Gastroesophageal sphincter (tissue), 4 donors: ENCODE data around the gene PDCL3. TPM values are rescaled to one million over a fixed set of nuclear protein-coding genes. Genes with fewer than 3 reads are reported as not detected.

Experiments used
- ATAC-seq: fragments of 150-250 bp; one replicate; pipeline ENCODE4 v1.9.1; 2016; ENCODE audit warnings: mild to moderate bottlenecking, moderate library complexity
- H3K27ac ChIP-seq, 4 donors: fragments of 200-600 bp; sonication (generic) in 3 of 4; 1 replicate in 3 of 4; 2 replicates in 1 of 4; pipeline ENCODE4 v1.5.1; 2016 to 2019
- H3K27me3 ChIP-seq: fragments of 200-600 bp; sonication (generic); one replicate; pipeline ENCODE4 v1.5.1; 2019
- H3K36me3 ChIP-seq, 2 donors: fragments of 200-600 bp; sonication (generic); one replicate each; pipeline ENCODE4 v1.5.1; 2019; ENCODE audit warnings: control low read depth in 1 of 2
- H3K4me1 ChIP-seq, 3 donors: fragments of 200-600 bp; sonication (generic); 1 replicate in 2 of 3; 2 replicates in 1 of 3; pipeline ENCODE4 v1.5.1; 2016 to 2019; ENCODE audit warnings: control low read depth in 2 of 3
- H3K4me3 ChIP-seq, 2 donors: fragments of 200-600 bp; sonication (generic); one replicate each; pipeline ENCODE4 v1.5.1; 2019; ENCODE audit warnings: mild to moderate bottlenecking in 1 of 2, moderate library complexity in 1 of 2
- H3K9me3 ChIP-seq, 3 donors: fragments of 200-600 bp; sonication (generic); one replicate each; pipeline ENCODE4 v1.5.1; 2017 to 2019; ENCODE audit warnings: control low read depth in 2 of 3
- CTCF ChIP-seq, 4 experiments: fragments of 200-600 bp in 2 of 4; fragments of 450-650 bp in 2 of 4; sonication (generic) in 1 of 4; IDR thresholded peaks; one replicate each; pipeline ENCODE4 v1.5.1; 2017 to 2019; ENCODE audit warnings: antibody characterized with exemption in 4 of 4, mild to moderate bottlenecking in 2 of 4, moderate library complexity in 2 of 4
- EP300 ChIP-seq: sonication (generic); formaldehyde crosslinking; IDR thresholded peaks from one replicate; pipeline ENCODE4 v1.6.1; 2017; ENCODE audit warnings: antibody characterized with exemption, mild to moderate bottlenecking
- POLR2A ChIP-seq, 2 donors: fragments of 450-650 bp; IDR thresholded peaks; one replicate each; pipeline ENCODE4 v1.6.1; 2017; ENCODE audit warnings: antibody characterized with exemption in 2 of 2, mild to moderate bottlenecking in 2 of 2, moderate library complexity in 1 of 2
- POLR2AphosphoS5 ChIP-seq: sonication (generic); formaldehyde crosslinking; IDR thresholded peaks from one replicate; pipeline ENCODE4 v1.6.1; 2017; ENCODE audit warnings: antibody characterized with exemption
- WGBS, 2 donors: methylation state at CpG; one replicate each; pipeline ENCODE4 v1.1.5; 2018; ENCODE audit warnings: low coverage in 1 of 2; 5-methylcytosine and 5-hydroxymethylcytosine counted together
- total RNA-seq, 4 donors: library from RNA; depleted of rRNA; stranded (reverse); fragments of >200 nt; gene quantifications; one replicate each; pipeline ENCODE4 v1.1.0, GENCODE V29; 2016

Gene PDCL3
- total RNA-seq, 4 donors from 2014 or later: 20.5 to 63.8 (median 42.5) TPM

- WGBS, 2 donors: 82 to 90% methylated on average over 6 of the region's 10 CpGs
- Histone ChIP-seq H3K4me3 (no peak overlapping the region), H3K27me3 (no peaks in the 10 kb centered on the region), H3K27ac (no peak overlapping the region), H3K9me3 (no peaks in the 10 kb centered on the region), H3K36me3 (no peaks in the 10 kb centered on the region), H3K4me1 (peaks cover 0 to 34% (median 0%) of the 10 kb centered on the region in 3 donors)
- no peak for TF ChIP-seq CTCF (IDR thresholded peaks at IDR 0.05)
- no peak for TF ChIP-seq EP300
- TF ChIP-seq POLR2A (IDR thresholded peaks at IDR 0.05): no peak
- TF ChIP-seq POLR2AphosphoS5: no peak
- no peak for ATAC-seq
Observed at GRCh38 chr2:100554798-100555407, 7.9 kb upstream of the PDCL3 start.

- no peaks in the 10 kb centered on the region for H3K36me3 ChIP-seq
- H3K4me3 ChIP-seq: no peak overlapping the region
- H3K9me3 ChIP-seq: no peaks in the 10 kb centered on the region
- peaks cover 0 to 47% (median 0%) of the 10 kb centered on the region in 3 donors for H3K4me1 ChIP-seq
- peak overlapping the region in 1 of 4 donors; percentile 25 for H3K27ac ChIP-seq
- TF ChIP-seq POLR2A (IDR thresholded peaks at IDR 0.05): no peak
- no peak for TF ChIP-seq EP300
- TF ChIP-seq CTCF (IDR thresholded peaks at IDR 0.05): no peak
- TF ChIP-seq POLR2AphosphoS5: no peak
- no peak for ATAC-seq
- 76 to 85% methylated on average over 4 of the region's 4 CpGs for WGBS, 2 donors
- H3K27me3 ChIP-seq: no peaks in the 10 kb centered on the region
Observed at GRCh38 chr2:100556746-100557145, 6.0 kb upstream of the PDCL3 start.

- Histone ChIP-seq H3K36me3 (no peaks in the 10 kb centered on the region), H3K27ac (peak overlapping the region in 2 of 4 donors; percentile 12 to 92), H3K4me1 (peaks cover 0 to 71% (median 6%) of the 10 kb centered on the region in 3 donors), H3K4me3 (no peak overlapping the region), H3K9me3 (no peaks in the 10 kb centered on the region), H3K27me3 (no peaks in the 10 kb centered on the region)
- WGBS, 2 donors: 91 to 94% methylated on average over 4 to 5 of the region's 9 CpGs
- TF ChIP-seq EP300 (no peak), POLR2A (IDR thresholded peaks at IDR 0.05) (no peak), POLR2AphosphoS5 (no peak), CTCF (IDR thresholded peaks at IDR 0.05) (no peak)
- ATAC-seq: no peak
Observed at GRCh38 chr2:100560216-100560830, 2.5 kb upstream of the PDCL3 start.

- WGBS, 2 donors: 92 to 100% methylated on average over 3 to 4 of the region's 4 CpGs
- H3K36me3 ChIP-seq: peaks cover 0 to 6% of the 10 kb centered on the region in 2 donors
- peak overlapping the region in 3 of 4 donors; percentile 92 to 93 (median 92) for H3K27ac ChIP-seq
- H3K27me3 ChIP-seq: no peaks in the 10 kb centered on the region
- H3K9me3 ChIP-seq: no peaks in the 10 kb centered on the region
- H3K4me1 ChIP-seq: peaks cover 0 to 69% (median 6%) of the 10 kb centered on the region in 3 donors
- no peak overlapping the region for H3K4me3 ChIP-seq
- no peak for TF ChIP-seq POLR2A (IDR thresholded peaks at IDR 0.05)
- no peak for TF ChIP-seq POLR2AphosphoS5
- TF ChIP-seq CTCF (IDR thresholded peaks at IDR 0.05): no peak
- no peak for TF ChIP-seq EP300
- no peak for ATAC-seq
Observed at GRCh38 chr2:100561191-100561590, 1.6 kb upstream of the PDCL3 start.
